NOMO-1 treated with DMSO at 0.1 percent for 48 hours (cell line): Measurements from ENCODE around the gene R3HDM4.

Experiments used
- DNase-seq: peaks from one replicate; lab custom pipeline; 2025; ENCODE audit not compliant: unreplicated experiment; lab: John Stamatoyannopoulos, UW

Gene R3HDM4

DNA sequence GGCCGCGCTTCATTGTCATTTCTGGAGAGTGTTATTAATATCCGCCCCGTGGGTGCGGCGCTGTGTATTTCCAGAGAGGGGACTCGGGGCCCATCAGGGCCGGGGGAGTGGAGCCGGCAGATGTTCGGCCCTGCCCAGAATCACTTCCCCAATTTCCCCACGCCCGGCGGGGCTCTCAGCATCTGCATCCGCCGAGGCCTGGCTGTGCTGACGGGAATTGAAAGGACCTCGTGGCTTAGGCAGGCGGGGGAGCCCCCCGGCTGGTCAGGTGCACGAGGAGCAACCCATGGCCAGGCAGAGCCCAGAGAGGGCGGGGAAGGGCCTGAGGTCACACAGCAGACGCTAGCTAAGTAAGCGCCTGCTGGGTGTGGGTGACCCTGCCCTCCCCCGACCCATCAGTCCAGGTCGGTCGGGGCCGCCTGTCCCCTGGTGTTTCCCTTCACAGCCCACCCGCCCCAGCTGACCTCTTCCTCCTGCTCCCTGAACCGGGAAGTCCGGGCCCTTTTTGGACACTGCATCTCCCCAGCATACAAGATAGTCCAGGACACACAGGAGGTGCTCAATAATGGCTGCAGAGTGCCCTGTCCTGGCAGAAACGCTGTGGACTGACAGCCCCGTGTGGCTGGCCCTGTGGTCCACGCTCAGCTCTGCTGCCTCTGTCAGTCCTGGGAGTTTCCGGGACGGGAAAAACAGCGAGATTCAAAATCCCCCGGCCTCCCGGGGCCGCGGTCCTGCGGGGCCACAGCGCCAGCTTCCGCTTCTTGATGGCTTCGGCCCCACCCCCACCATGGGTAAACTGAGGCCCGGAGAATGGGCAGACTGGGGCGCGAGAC lies 34.9 kb upstream of the R3HDM4 start:
- peak; percentile 88 for DNase-seq

GRCh38 chr19:947090-947706 lies 34.2 kb upstream of the R3HDM4 start:
- DNase-seq, result no peak

DNA sequence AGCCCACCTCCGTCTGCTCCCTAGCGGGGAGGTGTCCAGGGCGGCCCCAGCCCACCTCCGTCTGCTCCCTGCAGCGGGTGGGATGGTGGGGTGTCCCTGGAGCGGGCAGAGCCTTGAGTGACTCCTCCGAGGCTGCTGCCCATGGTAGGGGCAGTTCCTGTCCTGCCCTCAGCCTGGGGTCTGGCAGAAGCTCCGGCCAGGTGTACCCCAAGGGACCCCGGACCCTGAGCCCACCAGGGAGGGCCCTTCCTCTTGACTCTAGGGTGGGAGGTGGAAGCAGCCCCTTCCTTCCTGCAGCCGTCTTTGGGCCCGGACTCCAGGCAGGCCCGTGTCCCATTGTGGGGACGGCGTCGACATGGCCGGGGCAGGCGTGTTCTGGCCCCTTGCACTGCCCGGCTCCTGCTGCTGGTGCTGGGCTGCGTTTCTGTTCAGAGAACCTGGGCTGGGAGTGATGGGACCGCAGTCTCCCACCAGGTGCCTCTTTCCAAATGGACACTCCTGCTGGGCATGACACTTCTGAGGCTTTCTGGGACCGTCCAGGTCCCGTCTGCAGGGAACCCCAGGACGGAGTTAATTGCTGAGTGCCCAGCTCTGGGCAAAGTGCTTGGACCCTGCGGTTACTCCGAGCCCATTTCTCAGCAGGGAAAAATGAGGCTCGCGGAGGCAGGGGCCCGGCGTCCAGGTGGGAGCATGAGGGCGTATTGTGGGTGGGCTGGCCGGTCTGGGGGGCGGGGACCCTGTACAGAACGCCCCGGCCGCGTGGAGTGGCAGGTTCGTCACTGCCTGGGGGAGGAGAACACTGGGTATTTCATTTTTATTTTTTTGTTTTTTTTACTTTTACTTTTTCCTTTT lies 32.6 kb upstream of the R3HDM4 start:
- no peak for DNase-seq

DNA sequence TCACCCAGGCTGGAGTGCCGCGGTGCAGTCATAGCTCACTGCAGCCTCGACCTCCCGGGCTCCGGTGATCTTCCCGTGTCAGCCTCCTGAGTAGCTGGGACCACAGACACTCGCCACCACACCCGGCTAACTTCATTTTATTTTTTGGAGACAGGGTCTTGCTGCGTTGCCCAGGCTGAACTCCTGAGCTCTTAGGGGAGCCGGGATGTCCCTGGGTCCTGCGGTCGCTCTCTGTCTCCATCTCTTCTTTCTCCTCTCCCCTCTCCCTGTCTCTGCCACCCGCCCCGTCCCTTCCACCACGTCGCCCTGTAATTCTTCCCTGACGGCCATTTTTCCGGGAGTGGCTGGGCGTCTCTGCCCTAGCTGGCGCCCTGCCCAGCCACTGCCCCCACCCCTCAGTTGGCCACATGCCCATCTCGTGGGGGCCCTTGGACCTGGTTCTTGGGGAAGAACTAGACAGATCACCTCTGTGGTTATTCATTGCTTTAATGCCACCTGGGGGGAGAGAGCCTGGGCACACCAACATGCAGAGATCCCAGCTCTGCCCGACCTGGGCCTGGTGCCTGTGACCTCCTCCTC lies 31.7 kb upstream of the R3HDM4 start:
- DNase-seq, result no peak

- DNase-seq, result no peak
Observed at GRCh38 chr19:944171-944567, 31.1 kb upstream of the R3HDM4 start.

DNA sequence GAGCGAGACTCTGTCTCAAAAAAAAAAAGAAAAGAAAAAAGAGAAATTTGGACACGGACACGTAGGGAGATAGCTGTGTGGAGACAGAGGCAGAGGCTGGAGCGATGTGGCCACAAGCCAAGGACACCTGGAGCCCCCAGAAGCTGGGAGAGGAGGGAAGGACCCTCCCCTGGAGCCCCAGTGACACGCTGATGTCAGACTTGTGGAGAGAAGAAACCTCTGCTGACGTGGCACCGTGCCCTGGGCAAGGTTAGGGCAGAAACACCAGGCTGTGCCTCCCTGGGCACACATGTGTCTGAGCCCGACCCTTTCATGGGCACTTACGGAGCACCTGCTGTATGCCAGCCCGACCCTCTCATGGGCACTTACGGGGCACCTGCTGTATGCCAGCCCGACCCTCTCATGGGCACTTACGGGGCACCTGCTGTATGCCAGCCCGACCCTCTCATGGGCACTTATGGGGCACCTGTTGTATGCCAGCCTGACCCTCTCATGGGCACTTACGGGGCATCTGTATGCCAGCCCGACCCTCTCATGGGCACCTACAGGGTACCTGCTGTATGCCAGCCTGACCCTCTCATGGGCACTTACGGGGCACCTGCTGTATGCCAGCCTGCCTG lies 30.6 kb upstream of the R3HDM4 start:
- DNase-seq, result no peak

DNA sequence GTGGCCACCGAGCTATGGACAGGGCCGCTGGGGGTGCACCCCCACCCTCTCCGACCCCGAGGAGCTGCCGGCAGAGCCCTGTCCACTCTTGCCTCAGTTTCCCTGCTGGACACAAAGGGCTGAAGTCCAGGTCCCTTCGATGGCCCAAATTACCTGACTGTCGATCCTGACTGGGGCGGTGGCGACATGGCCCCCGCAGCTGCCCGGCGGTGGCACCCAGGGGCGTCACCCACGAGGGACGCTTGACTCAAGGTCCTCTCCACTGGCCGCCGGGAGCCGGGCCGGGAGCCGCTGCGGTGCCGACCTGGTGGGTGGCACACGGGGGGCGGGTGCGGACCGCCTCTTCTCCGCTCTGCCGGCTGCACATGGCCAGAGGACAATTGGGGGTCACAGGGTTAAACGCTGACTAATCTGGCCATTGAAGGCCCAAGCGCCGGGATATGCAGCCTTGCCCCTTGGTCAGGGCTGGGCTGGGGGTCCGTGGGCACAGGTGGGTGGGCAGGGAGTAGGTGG lies 29.2 kb upstream of the R3HDM4 start:
- no peak for DNase-seq

- no peak for DNase-seq
Observed at GRCh38 chr19:941292-942132, 28.5 kb upstream of the R3HDM4 start.

GRCh38 chr19:940591-941291 lies 27.7 kb upstream of the R3HDM4 start:
- no peak for DNase-seq

GRCh38 chr19:939922-940321 lies 26.9 kb upstream of the R3HDM4 start:
- DNase-seq, result no peak

GRCh38 chr19:939439-939838 lies 26.4 kb upstream of the R3HDM4 start:
- DNase-seq, result no peak

DNA sequence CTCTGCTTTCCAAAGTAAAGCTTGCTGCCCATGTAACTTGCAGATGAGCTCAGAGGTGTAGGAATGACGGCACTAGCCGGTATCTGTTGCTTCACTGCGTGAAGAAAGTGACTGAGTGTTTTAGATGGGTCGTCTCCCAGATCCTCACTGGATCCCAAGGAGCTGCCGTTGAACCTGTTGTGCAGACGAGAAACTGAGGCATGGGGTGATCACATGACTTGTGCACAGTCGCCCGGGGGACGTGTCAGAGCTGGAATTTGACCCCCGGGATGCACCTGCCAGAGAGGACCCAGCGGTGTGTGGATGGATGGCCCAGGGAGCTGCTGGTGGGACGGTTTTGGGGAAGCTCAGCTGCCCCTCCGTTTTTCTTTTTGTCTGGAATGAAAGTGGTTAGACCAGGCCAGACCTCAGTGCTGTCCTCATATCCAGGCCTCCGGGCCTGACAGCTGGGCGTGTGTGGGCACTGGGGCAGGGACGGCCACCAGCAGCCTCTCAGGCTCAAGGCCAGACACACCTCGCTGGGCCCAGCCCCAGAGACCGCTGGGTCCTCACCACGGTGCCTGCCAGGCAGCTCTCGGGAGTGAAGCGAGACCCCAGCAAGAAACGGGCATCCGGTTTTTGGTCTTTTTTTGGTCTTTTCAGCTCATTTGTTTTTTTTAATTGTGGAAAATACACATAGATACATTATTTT lies 25.4 kb upstream of the R3HDM4 start:
- DNase-seq, result no peak

DNA sequence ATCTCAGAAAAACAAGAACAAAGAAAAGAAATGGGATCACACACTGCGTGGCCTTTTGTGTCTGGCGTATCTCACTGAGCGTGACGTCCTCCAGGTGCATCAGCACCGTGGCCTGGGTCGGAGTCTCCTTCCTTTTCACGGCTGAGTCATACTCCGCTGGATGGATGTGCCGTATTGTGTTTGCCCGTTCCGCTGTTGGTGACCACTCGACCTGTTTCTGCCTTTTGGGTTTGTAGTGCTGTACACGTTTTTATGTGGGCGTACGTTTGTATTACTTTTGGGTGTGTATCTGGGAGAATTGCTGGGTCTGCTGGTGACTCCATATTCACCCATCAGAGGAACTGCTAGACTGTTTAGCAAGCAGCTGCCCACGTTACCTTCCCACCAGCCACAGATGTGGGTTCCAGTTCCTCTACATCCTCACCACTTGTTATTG lies 24.3 kb upstream of the R3HDM4 start:
- DNase-seq, result no peak

- no peak for DNase-seq
Observed at GRCh38 chr19:936175-936546, 23.1 kb upstream of the R3HDM4 start.

DNA sequence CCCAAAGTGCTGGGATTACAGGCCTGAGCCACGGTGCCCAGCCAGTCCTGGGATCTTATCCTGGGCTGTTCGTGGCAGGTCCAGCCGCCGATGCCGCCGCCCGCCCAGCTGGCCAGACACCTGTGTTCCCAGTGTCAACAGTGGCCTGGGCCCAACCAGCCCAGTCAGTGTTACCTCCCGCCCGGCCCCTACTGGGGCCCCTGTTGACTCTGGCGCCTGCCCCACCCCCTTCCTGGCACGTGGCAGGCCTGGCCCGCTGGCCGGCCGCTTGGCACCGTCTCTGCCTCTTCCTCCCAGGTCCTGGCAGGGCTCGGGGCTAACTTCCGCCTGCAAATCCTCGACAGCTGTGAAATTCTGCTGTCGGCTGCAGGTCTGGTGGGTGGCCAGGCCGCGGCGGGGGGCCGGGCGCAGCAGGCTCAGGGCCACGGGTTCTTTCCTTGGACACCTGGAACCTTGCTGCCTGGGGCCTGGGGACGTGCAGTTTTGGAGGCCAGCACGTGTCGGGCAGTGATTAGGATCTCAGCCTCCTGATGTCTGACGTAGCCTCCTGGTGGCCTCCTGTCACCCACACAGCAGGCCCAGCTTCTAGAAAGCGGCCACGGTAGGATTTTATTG lies 22.0 kb upstream of the R3HDM4 start:
- DNase-seq, result no peak

- DNase-seq, result no peak
Observed at GRCh38 chr19:934197-934840, 21.3 kb upstream of the R3HDM4 start.

GRCh38 chr19:933553-933882 lies 20.5 kb upstream of the R3HDM4 start:
- no peak for DNase-seq
